ENCODE results near the gene FYCO1. TPM values are rescaled to one million over a fixed set of nuclear protein-coding genes. Genes with fewer than 3 reads are reported as not detected.

FYCO1 gene
- total RNA-seq, 1 donor from 2014 or later = 7.9 TPM

DNA sequence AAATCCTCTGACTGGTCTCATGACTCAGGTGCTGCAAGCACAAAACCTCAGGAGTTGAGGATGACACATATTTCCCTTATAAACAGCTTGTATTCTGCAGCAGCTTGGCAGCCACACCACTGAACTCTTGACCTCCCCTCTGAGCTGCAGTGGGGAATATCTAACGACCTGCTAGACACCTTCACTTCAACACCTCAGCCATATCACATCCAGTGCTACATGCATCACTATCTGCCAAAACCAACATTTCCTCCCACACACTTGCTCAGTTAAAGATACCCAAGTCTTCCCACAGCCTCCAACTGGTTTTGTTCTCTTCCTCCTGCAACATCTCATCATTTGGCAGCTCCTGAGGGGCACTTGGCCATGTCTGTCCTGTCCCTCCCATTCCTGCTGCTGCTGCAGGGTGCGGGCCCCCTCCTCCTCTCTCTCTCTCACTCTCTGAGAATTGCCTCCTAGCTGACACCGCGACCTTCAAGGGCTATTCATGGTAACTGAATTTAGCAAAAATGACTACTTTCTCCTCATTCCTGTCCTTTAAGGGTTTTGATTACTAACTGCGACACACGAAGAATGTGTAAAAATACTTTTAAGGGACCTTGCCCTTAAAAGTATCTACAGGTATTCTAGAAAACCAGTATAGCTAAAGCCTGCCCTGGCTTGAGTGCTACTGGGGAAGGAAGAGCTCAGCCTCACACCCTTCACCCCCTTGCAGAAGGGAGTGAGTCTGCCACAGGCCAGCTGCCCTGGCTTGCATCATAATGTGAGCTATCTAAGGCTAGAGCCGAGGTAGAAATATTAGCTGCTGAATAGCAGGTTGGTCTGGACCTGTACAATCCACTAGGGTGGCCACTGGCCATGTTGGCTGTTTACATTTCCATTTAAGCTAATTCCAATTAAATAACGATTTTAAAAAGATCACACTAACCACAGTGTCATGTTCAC lies 114.3 kb downstream of the FYCO1 start:
- TF ChIP-seq, protein P1, sequence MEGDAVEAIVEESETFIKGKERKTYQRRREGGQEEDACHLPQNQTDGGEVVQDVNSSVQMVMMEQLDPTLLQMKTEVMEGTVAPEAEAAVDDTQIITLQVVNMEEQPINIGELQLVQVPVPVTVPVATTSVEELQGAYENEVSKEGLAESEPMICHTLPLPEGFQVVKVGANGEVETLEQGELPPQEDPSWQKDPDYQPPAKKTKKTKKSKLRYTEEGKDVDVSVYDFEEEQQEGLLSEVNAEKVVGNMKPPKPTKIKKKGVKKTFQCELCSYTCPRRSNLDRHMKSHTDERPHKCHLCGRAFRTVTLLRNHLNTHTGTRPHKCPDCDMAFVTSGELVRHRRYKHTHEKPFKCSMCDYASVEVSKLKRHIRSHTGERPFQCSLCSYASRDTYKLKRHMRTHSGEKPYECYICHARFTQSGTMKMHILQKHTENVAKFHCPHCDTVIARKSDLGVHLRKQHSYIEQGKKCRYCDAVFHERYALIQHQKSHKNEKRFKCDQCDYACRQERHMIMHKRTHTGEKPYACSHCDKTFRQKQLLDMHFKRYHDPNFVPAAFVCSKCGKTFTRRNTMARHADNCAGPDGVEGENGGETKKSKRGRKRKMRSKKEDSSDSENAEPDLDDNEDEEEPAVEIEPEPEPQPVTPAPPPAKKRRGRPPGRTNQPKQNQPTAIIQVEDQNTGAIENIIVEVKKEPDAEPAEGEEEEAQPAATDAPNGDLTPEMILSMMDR (IDR thresholded peaks at IDR 0.05; ENCODE audit: insufficient read depth, low read length, severe bottlenecking) = no peak
- FAIRE-seq (peak; percentile 90), DNase-seq (ENCODE audit: low read depth) (peak; percentile 77)
- Histone ChIP-seq H3K4me3 (ENCODE audit: low read depth, low read length) (no peak overlapping the region), H3K36me3 (ENCODE audit: control insufficient read depth, insufficient read depth, low read length) (no peaks in the 10 kb centered on the region), H3K27me3 (ENCODE audit: control insufficient read depth, insufficient read depth, low read length) (peaks cover 8% of the 10 kb centered on the region)

DNA sequence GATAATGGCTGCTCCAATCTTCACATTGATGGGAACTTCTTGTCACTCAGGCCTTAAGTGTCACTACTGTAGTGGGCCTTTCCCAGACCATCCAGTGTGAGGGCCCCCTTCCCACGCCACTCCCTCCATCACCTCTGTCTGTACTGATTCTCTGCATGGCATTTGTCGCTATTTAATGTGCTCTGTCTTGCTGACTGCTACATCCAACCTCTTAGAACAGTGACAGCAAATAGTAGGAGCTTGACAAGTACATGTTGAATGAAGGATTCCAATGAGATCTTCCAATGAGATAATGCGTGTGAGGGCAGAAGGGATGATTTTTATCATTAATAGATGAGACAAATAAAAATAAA lies 114.9 kb downstream of the FYCO1 start:
- FAIRE-seq (no peak), DNase-seq (ENCODE audit: low read depth) (no peak)
- no peak overlapping the region for H3K4me3 ChIP-seq (ENCODE audit: low read depth, low read length)
- peaks cover 8% of the 10 kb centered on the region for H3K27me3 ChIP-seq (ENCODE audit: control insufficient read depth, insufficient read depth, low read length)
- no peaks in the 10 kb centered on the region for H3K36me3 ChIP-seq (ENCODE audit: control insufficient read depth, insufficient read depth, low read length)
- TF ChIP-seq, protein P1 (IDR thresholded peaks at IDR 0.05; ENCODE audit: insufficient read depth, low read length, severe bottlenecking) = no peak

GRCh38 chr3:45878124-45878523 lies 117.5 kb downstream of the FYCO1 start:
- H3K27me3 ChIP-seq (ENCODE audit: control insufficient read depth, insufficient read depth, low read length) = peaks cover 2% of the 10 kb centered on the region

DNA sequence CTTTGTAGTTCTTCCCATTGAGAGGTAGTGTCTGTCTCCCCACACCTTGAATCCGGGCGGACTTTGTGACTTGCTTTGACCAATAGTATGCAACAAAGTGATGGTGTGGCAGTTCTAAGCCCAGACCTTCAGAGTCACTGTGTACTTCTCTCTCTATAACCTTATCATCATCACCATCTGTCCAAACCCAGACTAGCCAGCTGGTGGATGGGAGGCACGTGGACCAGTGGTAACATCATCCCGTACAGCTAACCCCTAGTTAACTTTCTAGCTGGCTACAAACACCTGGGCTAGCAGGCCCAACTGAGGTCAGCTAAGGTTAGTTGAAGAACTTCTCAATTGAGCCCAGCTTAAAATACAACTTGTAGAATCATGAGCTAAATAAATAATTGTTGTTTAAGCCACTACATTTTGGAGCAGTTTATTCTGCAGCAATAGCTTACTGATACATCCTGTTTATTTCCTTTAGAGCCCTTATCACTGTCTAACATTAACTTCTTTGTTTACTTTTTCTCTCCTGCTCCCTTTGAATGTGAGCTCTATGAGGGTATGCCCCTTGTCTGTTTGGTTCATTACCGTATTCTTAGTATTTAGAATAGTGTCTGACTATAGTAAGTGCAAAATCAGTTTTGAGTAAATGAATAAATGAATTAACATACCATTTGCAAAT lies 120.8 kb downstream of the FYCO1 start:
- TF ChIP-seq, protein P1 (IDR thresholded peaks at IDR 0.05; ENCODE audit: insufficient read depth, low read length, severe bottlenecking) = no peak
- FAIRE-seq = no peak
- peaks cover 3% of the 10 kb centered on the region for H3K27me3 ChIP-seq (ENCODE audit: control insufficient read depth, insufficient read depth, low read length)

More at GRCh38 chr3:45878124-45878523, 117.5 kb downstream of the FYCO1 start:
- no peak for DNase-seq (ENCODE audit: low read depth)
- H3K36me3 ChIP-seq (ENCODE audit: control insufficient read depth, insufficient read depth, low read length) = no peaks in the 10 kb centered on the region
- H3K4me3 ChIP-seq (ENCODE audit: low read depth, low read length) = no peak overlapping the region
- no peak for FAIRE-seq
- TF ChIP-seq, protein P1 (IDR thresholded peaks at IDR 0.05; ENCODE audit: insufficient read depth, low read length, severe bottlenecking) = no peak

GRCh38 chr3:45873638-45874037 lies 122.0 kb downstream of the FYCO1 start:
- H3K4me3 ChIP-seq (ENCODE audit: low read depth, low read length) = no peak overlapping the region
- DNase-seq (ENCODE audit: low read depth) = no peak
- TF ChIP-seq, protein P1 (IDR thresholded peaks at IDR 0.05; ENCODE audit: insufficient read depth, low read length, severe bottlenecking) = no peak
- H3K27me3 ChIP-seq (ENCODE audit: control insufficient read depth, insufficient read depth, low read length) = peaks cover 3% of the 10 kb centered on the region
- no peak for FAIRE-seq
- no peaks in the 10 kb centered on the region for H3K36me3 ChIP-seq (ENCODE audit: control insufficient read depth, insufficient read depth, low read length)

More for the DNA sequence above, 120.8 kb downstream of the FYCO1 start:
- DNase-seq (ENCODE audit: low read depth) = no peak
- no peaks in the 10 kb centered on the region for H3K36me3 ChIP-seq (ENCODE audit: control insufficient read depth, insufficient read depth, low read length)
- H3K4me3 ChIP-seq (ENCODE audit: low read depth, low read length) = no peak overlapping the region
